HG03432 (cell line): ENCODE data around the gene SERINC3.
"Not testable (repeated sequence)": the region's sequence is repeated elsewhere in the genome, so short reads cannot be mapped to it uniquely, and the experiment has no call there.

Source experiments
- ATAC-seq: cut with Tn5 transposase; IDR thresholded peaks from one replicate; pipeline ENCODE4 v1.9.1; 2021; ENCODE audit warnings: mild to moderate bottlenecking, moderate library complexity; ENCODE audit not compliant: unreplicated experiment

The SERINC3 gene

DNA sequence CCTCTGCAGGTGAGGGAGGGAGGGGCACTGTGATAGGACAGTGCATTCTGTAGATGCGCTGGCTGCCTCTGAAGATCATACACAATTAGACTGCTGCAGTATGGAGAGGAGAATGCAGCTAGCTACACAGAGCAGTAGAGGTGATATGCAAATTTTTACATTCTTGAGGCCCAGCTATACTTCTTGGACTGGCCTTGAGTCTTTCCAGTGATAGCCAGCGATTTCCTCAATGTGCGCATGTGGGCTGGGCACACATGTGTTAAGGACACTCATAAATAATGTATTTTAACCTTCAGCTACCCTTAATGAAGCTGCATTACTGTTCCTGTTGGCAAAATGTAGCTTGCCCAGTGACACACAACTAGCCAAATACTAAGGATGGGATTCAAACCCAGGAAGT, 27.2 kb downstream of the SERINC3 start:
- ATAC-seq, result no peak

DNA sequence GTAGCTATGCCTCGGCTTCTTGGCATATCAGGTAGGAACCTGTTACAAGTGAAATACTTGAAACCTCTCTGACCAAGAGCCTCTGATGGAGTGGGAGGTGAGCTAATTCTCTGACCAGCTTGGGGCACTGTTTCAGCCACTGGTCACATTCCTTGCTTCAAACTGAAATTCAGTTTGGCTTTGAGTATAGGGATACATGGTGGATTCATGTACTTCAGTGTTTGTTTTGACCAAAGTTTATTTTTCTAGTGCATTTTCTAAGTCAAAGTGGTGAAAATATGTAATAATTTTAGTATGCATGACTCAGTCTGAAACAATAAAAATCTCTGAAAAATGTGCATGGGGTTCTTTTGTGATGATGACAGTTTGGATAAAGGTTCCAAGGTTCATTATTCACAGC, 27.6 kb downstream of the SERINC3 start:
- ATAC-seq, result no peak

DNA sequence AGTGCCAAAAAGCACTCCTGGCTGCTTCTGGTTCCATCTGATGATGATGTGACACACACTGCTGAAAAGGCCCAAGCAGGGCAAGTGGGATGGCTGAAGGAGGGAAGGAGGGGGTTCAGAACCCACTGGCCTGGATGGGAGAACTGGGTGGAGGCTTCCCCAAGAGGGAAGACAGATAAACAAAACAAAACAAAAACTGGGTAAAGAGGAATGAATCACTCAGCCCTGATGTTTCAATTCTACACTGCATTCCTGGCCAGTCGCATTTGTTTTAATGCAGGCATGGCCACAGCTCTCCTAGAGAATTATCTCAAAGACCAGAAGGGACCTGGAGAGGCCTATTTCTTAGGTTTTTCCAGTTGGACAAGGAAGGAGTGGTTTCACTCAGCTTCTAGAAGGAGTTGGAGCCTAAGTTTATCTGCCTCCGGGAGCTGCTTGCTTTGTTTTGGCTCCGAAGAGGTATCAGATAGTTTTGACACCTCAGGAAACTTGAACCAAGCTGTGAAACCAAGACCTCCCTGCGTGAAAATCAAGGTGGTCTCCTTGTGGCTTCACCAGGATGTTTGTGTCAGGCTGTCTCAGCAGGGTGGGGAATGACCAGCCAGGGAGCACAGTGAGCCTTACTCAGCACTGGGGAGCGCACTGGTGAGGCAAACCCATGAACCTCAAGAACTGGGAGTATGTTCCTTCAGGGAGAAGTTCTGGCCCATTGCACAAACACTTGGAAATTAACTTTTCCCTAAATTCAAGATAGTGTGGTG, 30.1 kb downstream of the SERINC3 start:
- ATAC-seq, result no peak

DNA sequence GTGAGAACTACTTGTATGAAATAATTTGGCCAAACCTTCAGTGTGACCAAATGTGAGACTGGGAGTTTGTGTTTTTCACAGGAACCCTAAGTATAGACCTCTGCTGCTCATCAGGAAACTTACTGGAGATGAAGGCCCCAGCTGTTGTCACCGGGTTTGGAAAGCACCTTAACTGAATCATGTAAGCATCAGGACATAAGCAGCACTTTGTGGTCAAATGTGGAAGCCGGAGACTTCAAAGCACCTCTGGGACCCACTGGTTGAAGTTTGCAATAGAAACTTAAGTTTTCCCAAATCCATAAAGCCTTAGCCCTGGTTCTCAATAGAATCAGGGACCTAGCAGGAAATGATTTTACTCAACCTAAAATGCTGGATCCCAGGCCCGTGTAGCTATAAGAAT, 31.9 kb downstream of the SERINC3 start:
- ATAC-seq, result no peak

DNA sequence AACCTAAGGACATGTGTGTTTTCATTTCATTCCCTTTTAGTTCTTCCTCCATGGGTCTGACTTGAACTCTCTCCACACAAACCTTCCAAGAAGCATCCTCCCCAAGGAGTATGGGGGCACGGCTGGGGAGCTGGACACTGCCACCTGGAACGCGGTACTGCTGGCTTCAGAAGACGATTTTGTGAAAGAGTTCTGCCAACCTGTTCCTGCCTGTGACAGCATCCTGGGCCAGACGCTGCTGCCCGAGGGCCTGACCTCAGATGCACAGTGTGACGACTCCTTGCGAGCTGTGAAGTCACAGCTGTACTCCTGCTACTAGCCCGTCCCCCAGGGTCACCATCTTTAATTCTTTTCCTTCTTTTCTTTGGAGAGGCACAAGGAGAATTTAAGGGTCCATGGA, 32.6 kb downstream of the SERINC3 start:
- no peak for ATAC-seq

DNA sequence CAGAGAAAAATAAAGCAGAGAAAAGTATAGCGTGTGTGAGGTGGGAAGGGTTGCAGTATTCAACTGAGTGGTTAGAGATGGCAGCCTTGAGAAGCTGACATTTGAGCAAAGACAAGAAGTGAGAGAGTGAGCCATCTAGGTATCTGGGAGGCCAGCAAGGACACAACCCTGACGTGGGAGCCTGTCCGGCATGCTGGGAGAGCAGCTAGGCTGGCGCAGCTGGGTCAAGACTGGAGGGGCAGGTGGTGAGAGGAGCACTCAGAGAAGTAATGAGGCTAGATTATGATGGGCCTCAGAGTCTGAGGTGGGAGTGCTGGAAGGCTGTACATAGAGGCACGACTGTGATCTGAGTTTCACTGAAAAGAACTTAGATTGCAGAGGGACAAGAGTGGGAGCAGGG, 33.3 kb downstream of the SERINC3 start:
- ATAC-seq, result no peak

DNA sequence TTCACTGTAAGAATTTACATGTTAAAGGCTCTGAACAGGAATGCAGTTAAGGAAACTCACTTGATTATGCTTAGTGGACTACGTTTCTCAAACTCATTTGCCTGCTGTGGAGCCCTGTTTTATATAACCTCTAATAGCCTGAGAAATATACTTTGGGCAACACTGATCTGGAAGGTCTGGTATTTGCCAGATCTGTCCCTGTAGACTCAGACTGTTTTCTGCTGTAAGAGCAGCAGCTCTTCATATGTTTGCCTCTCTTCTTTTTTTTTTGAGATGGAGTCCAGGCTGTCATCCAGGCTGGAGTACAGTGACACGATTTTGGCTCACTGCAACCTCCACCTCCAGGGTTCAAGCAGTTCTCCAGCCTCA, 36.1 kb downstream of the SERINC3 start:
- ATAC-seq, result no peak

DNA sequence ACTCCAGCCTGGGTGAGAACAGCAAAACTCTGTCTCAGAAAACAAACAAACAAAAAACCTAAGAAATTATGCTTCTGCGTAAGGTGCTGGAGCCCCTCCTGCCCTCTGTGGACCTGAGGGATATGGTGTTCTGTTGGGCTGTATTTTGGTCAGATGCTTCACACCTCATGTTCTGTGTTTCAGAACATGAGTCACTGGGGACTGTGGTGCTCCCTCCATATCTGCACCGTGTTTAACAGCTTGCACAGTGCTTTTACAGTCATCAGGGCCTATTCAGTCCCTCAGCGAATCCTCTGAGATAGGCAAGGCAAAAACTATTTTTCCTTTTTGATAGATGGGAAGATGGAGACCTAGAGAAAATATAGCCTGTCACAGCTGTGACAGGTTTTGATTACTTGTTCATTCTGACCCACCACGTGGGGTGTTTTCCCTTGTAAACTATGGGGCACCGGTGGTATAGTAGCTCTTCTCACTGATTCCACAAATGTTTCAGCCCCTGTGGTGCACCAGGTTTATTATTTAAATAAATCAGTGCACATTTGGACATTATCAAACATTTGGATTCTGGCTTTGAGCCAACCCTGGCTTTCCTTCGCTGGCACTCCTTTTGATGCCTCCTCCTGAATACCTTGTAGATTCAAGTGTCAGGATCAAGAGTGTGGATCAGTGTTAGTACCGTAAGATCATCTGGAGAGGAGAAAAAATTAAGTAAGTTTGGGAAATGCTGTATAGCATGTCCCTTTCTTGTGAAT, 36.6 kb downstream of the SERINC3 start:
- no peak for ATAC-seq

DNA sequence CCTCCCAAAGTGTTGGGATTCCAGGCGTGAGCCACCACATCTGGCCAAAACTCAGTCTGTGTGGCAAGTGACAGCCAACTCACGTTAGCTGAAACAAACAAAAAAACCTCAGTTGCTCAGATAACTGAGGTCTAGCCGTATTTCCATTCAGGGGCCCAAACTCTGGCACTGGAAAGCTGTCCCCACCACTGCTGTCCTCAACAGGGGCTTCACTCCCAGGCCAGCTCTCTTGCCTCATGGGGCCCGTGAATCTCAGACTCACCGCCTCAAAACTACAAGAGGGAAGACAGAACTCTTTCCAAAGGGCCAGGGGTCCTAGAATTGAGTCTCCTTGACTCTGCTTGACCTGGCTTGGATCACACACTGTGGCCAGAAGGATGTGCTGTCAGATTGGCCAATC, 38.8 kb downstream of the SERINC3 start:
- no peak for ATAC-seq

DNA sequence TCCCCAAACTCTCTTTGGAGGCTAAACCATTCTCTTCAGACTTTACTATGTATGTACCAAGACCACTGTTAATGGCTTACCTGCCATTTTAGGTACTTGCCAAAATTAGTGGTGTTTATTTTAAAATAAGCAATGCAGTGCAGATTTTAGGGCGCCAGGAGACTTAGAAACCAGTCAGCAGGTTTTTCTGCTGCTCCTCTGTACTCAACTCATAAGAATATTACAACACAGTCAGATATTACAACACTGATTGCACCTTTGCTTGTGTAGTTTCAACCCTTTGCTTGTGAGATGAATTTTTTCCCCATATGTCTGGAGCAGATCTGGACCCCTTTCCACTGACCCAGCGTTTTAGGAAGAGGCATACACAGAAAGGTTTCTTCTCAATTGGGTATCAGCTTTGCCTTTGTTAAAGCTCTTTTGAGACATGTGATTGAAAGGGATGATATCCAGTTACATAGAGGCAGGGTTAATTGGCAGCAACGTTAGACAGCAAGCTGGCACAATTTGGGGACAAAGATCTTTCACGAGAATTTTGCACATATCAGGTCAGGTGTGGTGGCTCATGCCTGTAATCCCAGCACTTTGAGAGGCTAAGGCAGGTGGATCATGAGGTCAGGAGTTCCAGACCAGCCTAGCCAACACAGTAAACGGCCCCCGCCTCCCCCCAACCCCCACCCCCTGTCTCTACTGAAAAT, 40.0 kb downstream of the SERINC3 start:
- no peak for ATAC-seq

DNA sequence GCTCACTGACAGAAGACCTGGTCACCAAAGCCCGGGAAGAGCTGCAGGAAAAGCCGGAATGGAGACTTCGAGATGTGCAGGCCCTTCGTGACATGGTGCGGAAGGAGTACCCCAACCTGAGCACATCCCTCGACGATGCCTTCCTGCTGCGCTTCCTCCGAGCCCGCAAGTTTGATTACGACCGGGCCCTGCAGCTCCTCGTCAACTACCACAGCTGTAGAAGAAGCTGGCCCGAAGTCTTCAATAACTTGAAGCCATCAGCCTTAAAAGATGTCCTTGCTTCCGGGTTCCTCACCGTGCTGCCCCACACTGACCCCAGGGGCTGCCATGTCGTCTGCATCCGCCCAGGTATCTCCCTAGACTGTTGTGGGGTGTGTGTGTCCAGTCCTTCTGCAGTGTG, 41.8 kb downstream of the SERINC3 start:
- no peak for ATAC-seq

DNA sequence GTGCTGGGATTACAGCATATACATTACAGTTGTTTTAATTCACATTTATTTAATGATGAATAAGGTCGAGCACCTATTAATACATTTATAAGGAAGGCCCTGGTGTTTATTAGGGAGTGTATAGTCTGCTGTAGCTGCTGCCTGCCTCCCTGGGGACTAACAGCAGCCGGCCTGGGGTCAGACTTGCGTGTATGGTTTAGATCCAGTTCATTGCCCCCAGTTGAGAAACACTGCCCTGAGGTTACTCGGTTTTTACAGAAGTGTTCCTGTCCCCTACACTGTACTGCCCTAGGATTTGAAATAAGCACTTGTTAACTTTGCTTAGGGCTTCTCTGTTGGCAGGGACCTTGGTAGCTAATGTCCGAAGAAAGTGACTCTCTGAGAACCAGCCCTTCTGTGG, 42.2 kb downstream of the SERINC3 start:
- ATAC-seq, result no peak

DNA sequence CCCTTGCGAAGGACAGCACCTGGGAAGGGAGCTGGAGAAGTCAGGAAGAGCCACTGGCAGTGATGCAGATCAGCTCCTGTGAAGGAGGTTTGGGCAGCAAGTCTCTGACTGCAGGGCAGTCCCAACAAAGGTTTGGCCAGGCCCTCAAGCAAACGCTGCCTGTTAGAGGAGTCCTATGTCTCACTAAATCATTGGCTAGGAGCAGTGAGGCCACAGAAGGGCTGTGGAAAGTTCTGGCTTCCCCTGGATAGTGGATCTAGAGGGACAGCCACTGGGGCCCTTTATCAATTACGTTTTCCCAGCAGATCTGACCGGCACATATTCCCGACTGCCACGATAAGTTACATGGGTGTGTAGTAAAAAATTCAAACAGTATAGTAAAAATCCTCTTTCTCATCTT, 43.7 kb downstream of the SERINC3 start:
- ATAC-seq, result no peak

DNA sequence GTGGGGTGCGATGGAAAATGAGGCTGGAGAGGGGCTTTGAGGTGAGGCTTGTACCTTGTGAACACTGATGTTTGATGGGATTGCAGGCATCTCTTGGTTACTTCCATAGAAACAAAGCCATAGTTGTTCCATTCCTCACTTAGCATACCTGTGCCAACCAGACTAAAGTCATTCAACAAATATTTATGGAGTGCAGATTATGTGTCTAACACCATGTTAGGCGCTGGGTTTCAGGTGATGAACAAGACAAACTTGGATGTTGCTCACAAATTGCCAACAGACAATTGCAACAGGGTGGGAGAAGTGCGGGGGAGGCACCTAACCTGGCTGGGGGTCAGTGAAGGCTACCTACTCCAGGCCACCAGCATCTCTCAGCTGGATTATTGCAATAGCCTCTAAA, 44.7 kb downstream of the SERINC3 start:
- no peak for ATAC-seq

DNA sequence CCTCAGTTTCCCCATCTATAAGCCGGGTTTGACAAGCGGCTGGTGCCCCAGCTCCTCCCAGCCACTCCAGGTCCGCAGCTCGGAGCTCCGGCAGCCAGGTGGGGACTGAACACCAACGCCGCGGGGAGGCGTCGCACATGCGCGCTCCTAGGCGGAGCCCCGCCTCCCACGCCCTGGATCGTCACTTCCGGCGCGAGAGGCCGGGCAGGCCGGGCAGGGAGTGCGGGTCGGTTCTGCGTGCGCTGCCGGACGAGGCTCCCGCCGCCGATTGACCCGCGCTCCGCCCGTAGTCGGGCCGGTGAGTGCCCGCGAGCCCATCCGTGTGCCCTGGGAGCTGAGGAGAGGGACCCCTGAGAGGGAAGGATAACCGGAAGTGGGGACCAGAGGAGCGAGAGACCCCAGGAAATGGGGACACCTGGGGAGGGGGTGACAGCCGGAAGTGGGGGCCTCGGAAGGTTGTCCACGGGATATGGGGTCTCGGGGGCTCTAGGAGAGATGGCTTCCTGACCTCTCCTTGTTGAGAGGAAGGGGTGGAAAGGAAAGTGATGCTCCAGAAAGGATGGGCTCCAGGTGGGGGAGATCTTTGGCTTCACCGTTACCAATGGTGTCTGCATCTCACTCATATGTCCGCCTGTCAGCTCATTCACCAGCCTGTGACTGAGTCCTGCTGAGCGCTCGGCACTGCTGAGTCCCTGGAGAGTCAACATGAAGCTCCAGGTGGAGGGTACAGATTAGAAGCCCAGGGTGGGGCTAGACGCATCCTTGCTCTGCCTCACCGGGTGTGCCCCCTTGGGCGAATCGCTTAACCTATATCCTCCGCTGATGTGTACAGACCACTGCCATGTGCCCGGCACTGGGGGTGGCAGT, 45.9 kb downstream of the SERINC3 start, which contains the start of gene TTPAL:
Gene TTPAL (plus strand): TSS at position 181 of the 867 bp plus-strand sequence. CDS start 4,126 bp downstream, outside the sequence.
- ATAC-seq, result peak; percentile 95

DNA sequence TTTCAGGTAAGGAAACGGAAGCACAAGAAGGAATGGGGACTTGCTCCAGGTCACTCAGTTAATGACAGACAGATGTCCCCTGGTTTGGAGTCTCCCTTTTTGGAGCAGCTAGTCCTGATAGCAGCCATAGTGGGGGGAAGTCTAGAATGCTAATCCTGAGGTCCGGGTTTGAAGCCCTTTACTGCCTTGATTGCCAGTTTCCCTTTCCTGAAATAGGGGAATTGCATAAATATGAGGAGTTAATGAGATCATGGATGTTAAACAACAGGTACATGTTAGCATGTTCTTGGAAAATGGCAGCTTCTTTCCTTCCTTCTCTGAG, 46.5 kb downstream of the SERINC3 start:
- no peak for ATAC-seq

DNA sequence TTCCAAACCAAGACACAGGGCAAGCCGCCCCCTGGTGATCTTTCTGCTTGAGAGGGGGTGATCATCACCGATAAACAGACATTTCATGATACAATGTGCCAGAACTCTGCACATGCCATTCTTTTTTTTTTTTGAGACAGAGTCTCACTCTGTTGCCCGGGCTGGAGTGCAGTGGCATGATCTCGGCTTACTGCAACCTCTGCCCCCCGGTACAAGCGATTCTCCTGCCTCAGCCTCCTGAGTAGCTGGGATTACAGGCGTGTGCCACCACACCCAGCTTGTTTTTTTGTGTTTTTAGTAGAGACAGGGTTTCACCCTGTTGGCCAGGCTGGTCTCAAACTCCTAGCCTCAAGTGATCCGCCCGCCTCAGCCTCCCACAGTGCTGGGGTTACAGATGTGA, 49.6 kb downstream of the SERINC3 start:
- not testable (repeated sequence) for ATAC-seq

DNA sequence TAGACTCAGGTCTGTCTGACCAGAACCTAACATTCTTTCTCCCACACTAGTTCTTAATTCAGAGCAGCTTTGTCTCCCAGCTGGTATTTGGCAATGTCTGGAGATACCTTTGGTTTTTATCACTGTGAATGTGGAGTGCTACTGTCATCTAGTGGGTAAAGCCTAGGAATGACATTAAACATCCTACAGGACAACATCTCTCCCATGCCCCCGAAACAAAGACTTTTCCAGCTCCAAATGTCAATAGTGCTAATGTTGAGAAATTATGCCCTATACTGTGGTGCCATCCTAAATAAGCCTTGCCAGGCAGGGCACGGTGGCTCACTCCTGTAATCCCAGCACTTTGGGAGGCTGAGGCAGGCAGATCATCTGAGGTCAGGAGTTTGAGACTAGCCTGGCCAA, 50.4 kb downstream of the SERINC3 start:
- no peak for ATAC-seq

DNA sequence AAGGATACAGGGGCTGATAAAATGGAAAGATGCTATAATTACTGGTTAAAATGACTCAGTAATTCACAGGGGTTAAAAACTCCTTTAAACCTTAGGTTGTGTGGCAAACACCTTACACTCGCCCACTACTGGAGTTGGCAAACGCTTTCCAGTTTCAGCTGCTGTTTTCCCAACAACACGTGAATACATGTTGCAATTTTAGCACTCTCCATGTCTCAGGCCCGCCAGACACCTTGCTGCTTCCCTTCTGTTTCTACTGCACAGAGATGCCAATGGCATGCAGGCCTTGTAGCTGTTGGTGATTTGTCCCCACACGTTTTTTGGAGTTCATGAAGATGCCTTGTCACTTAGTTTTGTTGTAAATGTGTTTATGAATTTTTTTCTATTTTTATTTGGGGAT, 51.5 kb downstream of the SERINC3 start:
- ATAC-seq, result no peak

DNA sequence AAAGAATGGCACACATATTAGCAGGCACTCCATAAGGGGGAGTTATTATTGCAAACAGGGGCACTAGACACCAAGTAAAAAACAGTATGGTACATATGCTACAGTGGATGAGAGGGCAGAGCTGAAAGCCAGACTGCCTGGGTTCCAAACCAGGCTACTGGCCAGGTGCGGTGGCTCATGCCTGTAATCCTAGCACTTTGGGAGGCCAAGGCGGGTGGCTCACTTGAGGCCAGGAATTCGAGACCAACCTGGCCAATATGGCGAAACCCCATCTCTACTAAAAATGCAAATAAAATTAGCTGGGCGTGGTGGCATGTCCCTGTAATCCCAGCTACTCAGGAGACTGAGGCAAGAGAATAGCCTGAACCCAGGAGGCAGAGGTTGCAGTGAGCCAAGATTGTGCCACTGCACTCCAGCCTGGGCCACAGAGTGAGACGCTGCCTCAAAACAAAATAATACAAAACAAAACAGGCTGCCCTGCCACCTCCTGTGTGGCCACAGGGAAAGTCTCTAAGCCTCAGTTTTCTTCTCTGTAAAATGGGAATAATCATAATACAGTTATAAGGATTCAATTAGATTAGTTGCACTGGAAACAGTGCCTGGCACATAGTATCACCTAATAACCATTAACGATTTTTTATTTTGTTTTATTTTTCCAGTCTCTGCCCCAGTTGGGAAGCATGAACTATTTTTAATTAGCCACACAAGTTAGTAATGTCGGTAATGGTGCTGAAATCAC, 53.7 kb downstream of the SERINC3 start:
- no peak for ATAC-seq
